A673 (cell line): ENCODE measurements around the gene PTPN21. TPM values are rescaled to one million over a fixed set of nuclear protein-coding genes. Genes with fewer than 3 reads are reported as not detected.

Experiments used
- BruUV-seq: library from RNA; stranded (reverse); fragments of 400-500 nt; replicated peaks from 2 replicates; lab custom pipeline; 2021; lab: Mats Ljungman, UMichigan
- CTCF ChIA-PET: fragments of 300-600 bp; sonication (Branson Sonifier 250); formaldehyde crosslinking; loops from one replicate; lab custom pipeline; 2022; ENCODE audit warnings: antibody characterized with exemption; lab: Charles Lee
- POLR2A ChIA-PET: fragments of 300-600 bp; sonication (Branson Sonifier 250); formaldehyde crosslinking; loops from one replicate; lab custom pipeline; 2022; ENCODE audit warnings: antibody characterized with exemption; ENCODE audit not compliant: low non-redundant PET; lab: Charles Lee
- DNase-seq: peaks from one replicate; pipeline ENCODE4 v3.0.0-alpha.2; 2015; ENCODE audit warnings: low spot score
- H3K27ac ChIP-seq: fragments of 200-600 bp; sonication (generic); 2 replicates; pipeline ENCODE4 v1.5.1; 2016; ENCODE audit warnings: mixed run types, low read depth, mild to moderate bottlenecking, mixed read lengths, antibody characterized with exemption, low read length; ENCODE audit not compliant: poor library complexity, severe bottlenecking
- H3K27me3 ChIP-seq: fragments of 200-600 bp; sonication (generic); replicated peaks from 2 replicates; pipeline ENCODE4 v1.6.1; 2017; ENCODE audit warnings: mixed run types, low read depth, mild to moderate bottlenecking, mixed read lengths, antibody characterized with exemption, low read length; ENCODE audit not compliant: insufficient read depth, poor library complexity
- H3K36me3 ChIP-seq: fragments of 200-600 bp; sonication (generic); 2 replicates; pipeline ENCODE4 v1.6.1; 2016; ENCODE audit warnings: mixed run types, mild to moderate bottlenecking, mixed read lengths, antibody characterized with exemption, low read length; ENCODE audit not compliant: insufficient read depth, poor library complexity, severe bottlenecking
- H3K4me1 ChIP-seq: fragments of 200-600 bp; sonication (generic); 2 replicates; pipeline ENCODE4 v1.6.1; 2017; ENCODE audit warnings: mixed run types, mild to moderate bottlenecking, mixed read lengths, antibody characterized with exemption, low read length; ENCODE audit not compliant: insufficient read depth, poor library complexity, severe bottlenecking
- H3K4me3 ChIP-seq: fragments of 200-600 bp; sonication (generic); 2 replicates; pipeline ENCODE4 v1.5.1; 2016; ENCODE audit warnings: low read depth, mixed run types, mild to moderate bottlenecking, mixed read lengths, low read length; ENCODE audit not compliant: poor library complexity, severe bottlenecking
- H3K9me3 ChIP-seq: fragments of 200-600 bp; sonication (generic); 2 replicates; pipeline ENCODE4 v1.6.1; 2016; ENCODE audit warnings: mixed run types, low read depth, mild to moderate bottlenecking, mixed read lengths, antibody characterized with exemption, low read length; ENCODE audit not compliant: poor library complexity, severe bottlenecking
- EZH2 ChIP-seq: fragments of 200-600 bp; sonication (generic); IDR thresholded peaks from 2 replicates; pipeline ENCODE4 v1.6.1; 2017; ENCODE audit warnings: borderline replicate concordance, low read depth, mild to moderate bottlenecking, mixed read lengths, antibody characterized with exemption, low read length; ENCODE audit not compliant: poor library complexity, severe bottlenecking
- intact Hi-C: fragments of 100-400 bp; cut with micrococcal nuclease; formaldehyde crosslinking; loops from one replicate; pipeline ENCODE4 v1.10.0; 2022; ENCODE audit not compliant: unreplicated experiment
- total RNA-seq: library from RNA; stranded (reverse); gene quantifications from 2 replicates; pipeline ENCODE4 v1.2.3, GENCODE V29; 2021
- TF ChIP-seq, protein P1 (sequence below): fragments of 300-800, 200-600 bp; sonication (generic); conservative IDR thresholded peaks from 2 replicates; pipeline ENCODE4 v1.5.1; 2017; ENCODE audit warnings: low read depth, mild to moderate bottlenecking, antibody characterized with exemption, low read length, moderate library complexity, mixed read lengths

Gene PTPN21
- total RNA-seq, 1 experiment from 2014 or later, result 6.1 TPM

DNA sequence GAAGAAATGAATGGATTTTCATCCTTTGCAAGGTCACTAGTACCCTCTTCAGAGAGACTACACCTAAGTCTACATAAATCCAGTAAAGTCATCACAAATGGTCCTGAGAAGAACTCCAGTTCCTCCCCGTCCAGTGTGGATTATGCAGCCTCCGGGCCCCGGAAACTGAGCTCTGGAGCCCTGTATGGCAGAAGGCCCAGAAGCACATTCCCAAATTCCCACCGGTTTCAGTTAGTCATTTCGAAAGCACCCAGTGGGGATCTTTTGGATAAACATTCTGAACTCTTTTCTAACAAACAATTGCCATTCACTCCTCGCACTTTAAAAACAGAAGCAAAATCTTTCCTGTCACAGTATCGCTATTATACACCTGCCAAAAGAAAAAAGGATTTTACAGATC, 128.5 kb downstream of the PTPN21 start:
- H3K27me3 ChIP-seq, result no peaks in the 10 kb centered on the region
- intact Hi-C loops, result no loop called here
- H3K36me3 ChIP-seq, result no peaks in the 10 kb centered on the region
- BruUV-seq, result no TSS peak
- no peaks in the 10 kb centered on the region for H3K4me1 ChIP-seq
- no peak overlapping the region for H3K4me3 ChIP-seq
- ChIA-PET CTCF (no interaction called here), POLR2A (no interaction called here)
- H3K9me3 ChIP-seq, result no peaks in the 10 kb centered on the region
- TF ChIP-seq, protein P1, sequence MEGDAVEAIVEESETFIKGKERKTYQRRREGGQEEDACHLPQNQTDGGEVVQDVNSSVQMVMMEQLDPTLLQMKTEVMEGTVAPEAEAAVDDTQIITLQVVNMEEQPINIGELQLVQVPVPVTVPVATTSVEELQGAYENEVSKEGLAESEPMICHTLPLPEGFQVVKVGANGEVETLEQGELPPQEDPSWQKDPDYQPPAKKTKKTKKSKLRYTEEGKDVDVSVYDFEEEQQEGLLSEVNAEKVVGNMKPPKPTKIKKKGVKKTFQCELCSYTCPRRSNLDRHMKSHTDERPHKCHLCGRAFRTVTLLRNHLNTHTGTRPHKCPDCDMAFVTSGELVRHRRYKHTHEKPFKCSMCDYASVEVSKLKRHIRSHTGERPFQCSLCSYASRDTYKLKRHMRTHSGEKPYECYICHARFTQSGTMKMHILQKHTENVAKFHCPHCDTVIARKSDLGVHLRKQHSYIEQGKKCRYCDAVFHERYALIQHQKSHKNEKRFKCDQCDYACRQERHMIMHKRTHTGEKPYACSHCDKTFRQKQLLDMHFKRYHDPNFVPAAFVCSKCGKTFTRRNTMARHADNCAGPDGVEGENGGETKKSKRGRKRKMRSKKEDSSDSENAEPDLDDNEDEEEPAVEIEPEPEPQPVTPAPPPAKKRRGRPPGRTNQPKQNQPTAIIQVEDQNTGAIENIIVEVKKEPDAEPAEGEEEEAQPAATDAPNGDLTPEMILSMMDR, result no peak
- no peak for TF ChIP-seq EZH2
- DNase-seq, result no peak
- H3K27ac ChIP-seq, result no peak overlapping the region

DNA sequence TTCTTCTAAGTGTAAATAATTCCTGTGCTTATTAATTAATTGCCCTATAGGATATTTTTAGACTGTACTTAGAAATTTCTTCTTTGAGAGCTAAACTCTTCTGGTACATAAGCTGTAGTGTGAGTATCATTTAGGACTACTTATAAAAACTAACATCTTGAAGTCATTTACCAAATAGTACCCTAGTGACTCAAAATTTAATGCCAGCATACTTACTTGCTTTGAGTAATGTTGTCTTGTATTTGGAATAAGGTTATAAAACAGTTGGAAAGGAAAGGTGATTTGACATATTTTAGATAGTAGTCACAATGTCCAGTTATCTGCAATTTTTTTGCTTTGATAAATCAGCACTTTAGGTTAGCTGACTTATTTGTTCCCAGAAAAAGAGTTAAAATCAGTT, 130.2 kb downstream of the PTPN21 start:
- CTCF ChIA-PET, result no interaction called here
- POLR2A ChIA-PET, result no interaction called here
- Histone ChIP-seq H3K27me3 (no peaks in the 10 kb centered on the region), H3K4me1 (no peaks in the 10 kb centered on the region), H3K9me3 (no peaks in the 10 kb centered on the region), H3K27ac (no peak overlapping the region), H3K36me3 (no peaks in the 10 kb centered on the region), H3K4me3 (no peak overlapping the region)
- DNase-seq, result no peak
- TF ChIP-seq, protein P1, result no peak
- TF ChIP-seq EZH2, result no peak
- intact Hi-C loops, result no loop called here
- BruUV-seq, result no TSS peak

DNA sequence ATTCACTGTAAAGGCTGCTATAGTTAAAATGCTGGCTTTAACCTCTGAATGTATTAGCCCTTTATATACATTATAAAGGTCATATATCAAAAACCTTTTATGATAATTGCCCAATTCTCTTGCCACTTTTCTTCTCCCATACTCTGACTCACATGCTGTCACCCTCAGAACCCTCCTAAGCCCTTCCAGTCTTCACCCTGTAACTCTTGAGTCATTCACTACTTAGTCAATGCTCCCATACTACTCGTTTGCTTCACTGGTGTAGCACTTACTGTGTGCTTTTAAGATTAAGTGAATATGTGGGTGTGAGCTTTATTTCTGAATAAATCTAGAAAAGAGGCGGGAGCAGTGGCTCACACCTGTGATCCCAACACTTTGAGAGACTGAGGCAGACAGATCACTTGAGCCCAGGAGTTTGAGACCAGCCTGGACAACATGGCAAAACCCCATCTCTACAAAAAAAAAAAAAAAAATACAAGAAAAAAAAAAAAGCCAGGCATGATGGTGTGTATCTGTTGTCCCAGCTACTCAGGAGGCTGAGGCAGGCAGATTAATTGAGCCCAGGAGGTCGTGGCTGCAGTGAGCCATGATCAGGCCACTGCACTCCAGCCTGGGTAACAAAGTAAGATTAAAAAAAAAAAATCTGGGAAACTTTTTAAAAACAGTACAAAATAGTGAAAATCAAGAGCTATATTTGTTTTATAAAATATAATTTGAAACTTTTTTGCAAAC, 131.7 kb downstream of the PTPN21 start:
- Histone ChIP-seq H3K27ac (no peak overlapping the region), H3K36me3 (no peaks in the 10 kb centered on the region), H3K4me1 (no peaks in the 10 kb centered on the region), H3K4me3 (no peak overlapping the region), H3K9me3 (no peaks in the 10 kb centered on the region), H3K27me3 (no peaks in the 10 kb centered on the region)
- intact Hi-C loops, result no loop called here
- ChIA-PET POLR2A (no interaction called here), CTCF (no interaction called here)
- DNase-seq, result no peak
- TF ChIP-seq EZH2, result no peak
- TF ChIP-seq, protein P1, result no peak
- BruUV-seq, result no TSS peak
